Rectal smooth muscle tissue (tissue), 1 donor: ENCODE results near the gene FARSB.

Experiments
- H3K27ac ChIP-seq: one replicate; pipeline ENCODE4 v1.7.0; 2013; ENCODE audit warnings: low read depth, low read length, inconsistent platforms
- H3K27me3 ChIP-seq: one replicate; pipeline ENCODE4 v1.7.0; 2013; ENCODE audit warnings: low read length; ENCODE audit not compliant: control insufficient read depth, insufficient read depth
- H3K36me3 ChIP-seq: one replicate; pipeline ENCODE4 v1.7.0; 2013; ENCODE audit warnings: low read length; ENCODE audit not compliant: control insufficient read depth, insufficient read depth
- H3K4me1 ChIP-seq: one replicate; pipeline ENCODE4 v1.7.0; 2013; ENCODE audit warnings: low read length; ENCODE audit not compliant: control insufficient read depth, insufficient read depth
- H3K4me3 ChIP-seq: one replicate; pipeline ENCODE4 v1.7.0; 2013; ENCODE audit warnings: low read length
- H3K9ac ChIP-seq: one replicate; pipeline ENCODE4 v1.7.0; 2013; ENCODE audit warnings: low read length

FARSB gene

GRCh38 chr2:222683805-222684204 is 27.9 kb upstream of the FARSB start:
- Histone ChIP-seq H3K9ac (no peak overlapping the region), H3K4me1 (no peaks in the 10 kb centered on the region), H3K36me3 (no peaks in the 10 kb centered on the region), H3K27me3 (no peaks in the 10 kb centered on the region), H3K4me3 (no peak overlapping the region), H3K27ac (no peak overlapping the region)

- Histone ChIP-seq H3K27ac (no peak overlapping the region), H3K9ac (no peak overlapping the region), H3K36me3 (no peaks in the 10 kb centered on the region), H3K4me3 (no peak overlapping the region), H3K4me1 (no peaks in the 10 kb centered on the region), H3K27me3 (no peaks in the 10 kb centered on the region)
Measured at GRCh38 chr2:222677981-222678380, 22.1 kb upstream of the FARSB start.

GRCh38 chr2:222673883-222674282 is 18.0 kb upstream of the FARSB start:
- Histone ChIP-seq H3K9ac (no peak overlapping the region), H3K27me3 (peaks cover 2% of the 10 kb centered on the region), H3K4me3 (no peak overlapping the region), H3K36me3 (no peaks in the 10 kb centered on the region), H3K4me1 (no peaks in the 10 kb centered on the region), H3K27ac (no peak overlapping the region)

- Histone ChIP-seq H3K27ac (no peak overlapping the region), H3K27me3 (peaks cover 2% of the 10 kb centered on the region), H3K36me3 (no peaks in the 10 kb centered on the region), H3K4me3 (no peak overlapping the region), H3K4me1 (no peaks in the 10 kb centered on the region), H3K9ac (no peak overlapping the region)
Measured at GRCh38 chr2:222673273-222673672, 17.4 kb upstream of the FARSB start.

- no peaks in the 10 kb centered on the region for H3K4me1 ChIP-seq
- H3K36me3 ChIP-seq, result no peaks in the 10 kb centered on the region
- peaks cover 2% of the 10 kb centered on the region for H3K27me3 ChIP-seq
- H3K9ac ChIP-seq, result no peak overlapping the region
- H3K27ac ChIP-seq, result no peak overlapping the region
- H3K4me3 ChIP-seq, result peak overlapping the region; percentile 56
Measured at GRCh38 chr2:222672068-222672401, 16.1 kb upstream of the FARSB start.

- no peaks in the 10 kb centered on the region for H3K36me3 ChIP-seq
- no peak within 1 kb of the TSS for H3K27ac ChIP-seq
- peak within 1 kb of the TSS; percentile 56 for H3K4me3 ChIP-seq
- no peaks in the 10 kb centered on the region for H3K4me1 ChIP-seq
- peaks cover 2% of the 10 kb centered on the region for H3K27me3 ChIP-seq
- no peak within 1 kb of the TSS for H3K9ac ChIP-seq
Measured at GRCh38 chr2:222671259-222672067, 15.6 kb upstream of the FARSB start, which contains the start of gene MOGAT1. Gene MOGAT1, plus strand, starts transcription at chr2:222671658. Its CDS starts 128 bp downstream, at chr2:222671786.

GRCh38 chr2:222670191-222671038 is 14.5 kb upstream of the FARSB start:
- H3K9ac ChIP-seq, result no peak overlapping the region
- H3K27me3 ChIP-seq, result peaks cover 2% of the 10 kb centered on the region
- no peak overlapping the region for H3K27ac ChIP-seq
- H3K36me3 ChIP-seq, result no peaks in the 10 kb centered on the region
- no peak overlapping the region for H3K4me3 ChIP-seq
- H3K4me1 ChIP-seq, result no peaks in the 10 kb centered on the region

- no peaks in the 10 kb centered on the region for H3K36me3 ChIP-seq
- H3K4me3 ChIP-seq, result no peak overlapping the region
- H3K27me3 ChIP-seq, result peaks cover 2% of the 10 kb centered on the region
- no peak overlapping the region for H3K27ac ChIP-seq
- H3K9ac ChIP-seq, result no peak overlapping the region
- H3K4me1 ChIP-seq, result no peaks in the 10 kb centered on the region
Measured at GRCh38 chr2:222669353-222669752, 13.5 kb upstream of the FARSB start.

GRCh38 chr2:222668494-222669154 is 12.7 kb upstream of the FARSB start:
- Histone ChIP-seq H3K4me1 (no peaks in the 10 kb centered on the region), H3K27me3 (peaks cover 2% of the 10 kb centered on the region), H3K9ac (no peak overlapping the region), H3K36me3 (no peaks in the 10 kb centered on the region), H3K27ac (no peak overlapping the region), H3K4me3 (no peak overlapping the region)

- Histone ChIP-seq H3K9ac (no peak overlapping the region), H3K27ac (no peak overlapping the region), H3K4me1 (no peaks in the 10 kb centered on the region), H3K36me3 (no peaks in the 10 kb centered on the region), H3K27me3 (no peaks in the 10 kb centered on the region), H3K4me3 (no peak overlapping the region)
Measured at GRCh38 chr2:222663479-222663878, 7.6 kb upstream of the FARSB start.

- H3K9ac ChIP-seq, result peak overlapping the region; percentile 56
- no peaks in the 10 kb centered on the region for H3K36me3 ChIP-seq
- H3K4me1 ChIP-seq, result peaks cover 8% of the 10 kb centered on the region
- H3K4me3 ChIP-seq, result peak overlapping the region; percentile 77
- peak overlapping the region; percentile 93 for H3K27ac ChIP-seq
- no peaks in the 10 kb centered on the region for H3K27me3 ChIP-seq
Measured at GRCh38 chr2:222656526-222657446, 894 bp upstream of the FARSB start.
